Skeletal muscle satellite cell (primary cell): ENCODE measurements around the gene RYR2.

ENCODE experiments used
- H3K27me3 ChIP-seq: 2 replicates; pipeline ENCODE4 v1.7.0; 2013; ENCODE audit warnings: low read length; ENCODE audit not compliant: control insufficient read depth, insufficient read depth
- H3K36me3 ChIP-seq: 2 replicates; pipeline ENCODE4 v1.7.0; 2013; ENCODE audit warnings: mild to moderate bottlenecking, control low read depth, low read length; ENCODE audit not compliant: insufficient read depth
- H3K4me1 ChIP-seq: 2 replicates; pipeline ENCODE4 v1.7.0; 2013; ENCODE audit warnings: low read length; ENCODE audit not compliant: control insufficient read depth, insufficient read depth
- H3K4me2 ChIP-seq: 2 replicates; pipeline ENCODE4 v1.7.0; 2013; ENCODE audit warnings: mild to moderate bottlenecking, low read length
- H3K4me3 ChIP-seq: 2 replicates; pipeline ENCODE4 v1.7.0; 2013; ENCODE audit warnings: low read length
- H3K9ac ChIP-seq: 2 replicates; pipeline ENCODE4 v1.7.0; 2013; ENCODE audit warnings: mild to moderate bottlenecking, low read depth, low read length, moderate library complexity
- H3K9me3 ChIP-seq: replicated peaks from 2 replicates; pipeline ENCODE4 v1.7.0; 2013; ENCODE audit warnings: mild to moderate bottlenecking, control low read depth, low read length

RYR2 gene

DNA sequence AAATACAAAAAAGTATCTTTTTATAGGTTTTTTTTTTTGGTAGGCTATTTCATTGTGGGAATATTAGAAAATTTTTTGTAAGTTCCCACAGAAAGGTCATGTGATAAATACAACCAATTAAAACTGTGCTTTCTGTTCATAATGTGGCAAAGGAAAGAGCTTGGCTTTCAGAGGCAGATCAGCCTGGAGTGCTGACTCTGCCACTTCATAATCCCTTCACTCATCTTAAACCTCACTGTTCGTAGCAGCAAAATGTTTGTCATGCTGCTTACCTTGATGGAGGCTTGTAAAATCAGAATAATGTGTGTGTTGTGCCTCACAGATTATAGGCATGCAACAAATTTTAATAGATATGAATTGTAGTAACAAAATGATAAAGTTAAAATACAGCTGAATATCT lies 671.9 kb downstream of the RYR2 start:
- Histone ChIP-seq H3K36me3 (no peaks in the 10 kb centered on the region), H3K9ac (no peak overlapping the region)

DNA sequence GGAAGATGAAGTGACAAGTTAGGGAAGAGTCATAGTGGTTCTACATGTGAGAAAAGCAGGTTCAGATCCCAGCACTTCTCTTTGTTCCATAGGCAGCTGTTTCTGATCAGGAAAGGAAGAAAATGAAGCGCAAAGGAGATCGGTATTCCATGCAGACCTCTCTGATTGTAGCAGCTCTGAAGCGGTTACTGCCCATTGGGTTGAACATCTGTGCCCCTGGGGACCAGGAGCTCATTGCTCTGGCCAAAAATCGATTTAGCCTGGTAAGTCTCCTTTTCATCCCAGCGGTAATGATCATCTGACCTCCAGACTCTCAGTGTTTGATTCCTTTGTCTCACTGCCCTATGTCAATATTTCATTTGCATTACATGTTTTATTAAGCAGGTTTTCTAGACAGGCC lies 675.1 kb downstream of the RYR2 start:
- Histone ChIP-seq H3K4me3 (no peak overlapping the region), H3K4me2 (no peak overlapping the region), H3K9me3 (no peaks in the 10 kb centered on the region), H3K27me3 (no peaks in the 10 kb centered on the region), H3K9ac (no peak overlapping the region), H3K36me3 (no peaks in the 10 kb centered on the region), H3K4me1 (no peaks in the 10 kb centered on the region)

More for the DNA sequence above, 671.9 kb downstream of the RYR2 start:
- Histone ChIP-seq H3K9me3 (no peaks in the 10 kb centered on the region), H3K27me3 (no peaks in the 10 kb centered on the region), H3K4me1 (no peaks in the 10 kb centered on the region), H3K4me3 (no peak overlapping the region), H3K4me2 (no peak overlapping the region)

DNA sequence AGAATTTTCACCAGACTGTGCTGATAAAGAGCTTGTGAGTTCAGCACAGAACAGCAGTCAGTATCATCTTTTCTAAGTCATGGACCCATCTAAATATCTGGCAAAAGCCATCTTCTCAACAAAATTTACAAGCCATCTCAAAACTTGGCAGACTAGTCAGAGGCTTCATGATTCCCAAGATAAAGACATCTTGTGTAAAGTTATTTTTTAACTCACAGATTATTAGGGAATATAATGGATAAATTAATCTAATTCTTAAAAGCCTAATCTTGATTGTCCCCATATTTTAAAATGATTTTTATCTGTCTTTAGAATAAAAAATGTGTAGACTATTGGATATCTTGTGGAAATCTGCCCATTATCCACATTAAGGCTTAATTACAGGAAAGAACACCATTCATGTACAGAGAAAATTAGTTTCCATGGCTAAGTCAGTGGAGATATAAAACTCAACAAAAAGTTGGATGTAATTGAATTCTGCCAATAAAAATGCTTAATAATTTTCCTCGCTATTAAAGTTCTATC lies 688.9 kb downstream of the RYR2 start:
- no peak overlapping the region for H3K9ac ChIP-seq
- H3K4me1 ChIP-seq = no peaks in the 10 kb centered on the region
- no peaks in the 10 kb centered on the region for H3K27me3 ChIP-seq
- H3K4me2 ChIP-seq = no peak overlapping the region
- H3K9me3 ChIP-seq = no peaks in the 10 kb centered on the region
- H3K36me3 ChIP-seq = no peaks in the 10 kb centered on the region
- H3K4me3 ChIP-seq = no peak overlapping the region

DNA sequence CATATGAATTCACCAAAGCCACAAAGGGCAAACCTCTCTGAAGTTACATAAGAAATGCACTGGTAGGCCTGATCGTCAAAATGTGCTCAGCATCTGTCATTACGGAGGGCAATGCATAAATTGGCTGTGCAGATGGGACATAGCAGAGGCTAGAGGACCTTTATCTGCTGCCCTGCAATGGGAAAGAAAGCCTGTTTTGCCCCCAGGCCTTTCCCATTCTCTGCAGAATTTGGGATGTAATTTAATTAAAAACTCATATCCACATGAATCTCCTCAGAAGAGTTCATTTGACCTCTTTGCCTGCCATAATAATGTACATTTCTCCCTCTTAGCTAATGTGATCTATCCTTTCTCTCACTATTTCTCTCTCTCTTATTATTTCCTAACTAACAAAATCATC lies 690.7 kb downstream of the RYR2 start:
- no peak overlapping the region for H3K4me3 ChIP-seq
- H3K36me3 ChIP-seq = no peaks in the 10 kb centered on the region
- no peaks in the 10 kb centered on the region for H3K4me1 ChIP-seq
- H3K27me3 ChIP-seq = no peaks in the 10 kb centered on the region
- H3K9me3 ChIP-seq = no peaks in the 10 kb centered on the region
- no peak overlapping the region for H3K4me2 ChIP-seq
- no peak overlapping the region for H3K9ac ChIP-seq

DNA sequence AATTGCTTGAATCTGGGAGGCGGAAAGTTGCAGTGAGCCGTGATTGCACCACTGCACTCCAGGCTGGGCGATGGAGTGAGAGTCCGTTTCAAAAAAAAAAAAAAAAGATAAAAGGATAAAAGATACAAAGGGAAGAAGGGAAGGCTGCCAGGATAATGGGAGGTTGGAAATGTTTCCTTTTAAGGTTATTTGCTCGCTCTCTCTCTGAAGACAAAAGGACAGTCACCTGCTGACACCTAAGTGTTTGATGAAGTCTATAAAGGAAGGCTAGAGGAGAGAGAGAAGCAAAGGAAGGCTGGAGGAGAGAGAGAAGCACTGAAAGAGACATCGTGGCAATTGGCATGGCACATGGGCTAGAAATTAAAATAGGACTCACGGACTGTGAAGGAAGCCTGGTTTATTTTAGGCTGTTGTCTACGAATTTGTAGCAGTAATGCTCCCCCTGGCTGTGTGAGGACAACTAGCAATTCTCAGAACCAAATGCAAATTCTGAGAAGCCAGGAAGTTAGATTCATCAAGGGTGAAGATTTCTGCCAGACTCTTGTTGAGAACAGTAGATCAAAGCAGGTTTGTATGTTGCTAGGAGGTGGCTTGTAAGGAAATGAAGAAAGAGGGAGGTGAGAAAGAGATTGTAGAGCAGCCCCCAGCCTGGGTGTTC lies 694.5 kb downstream of the RYR2 start:
- H3K4me3 ChIP-seq = no peak overlapping the region
- no peak overlapping the region for H3K4me2 ChIP-seq
- no peaks in the 10 kb centered on the region for H3K27me3 ChIP-seq
- no peaks in the 10 kb centered on the region for H3K4me1 ChIP-seq
- no peak overlapping the region for H3K9ac ChIP-seq
- no peaks in the 10 kb centered on the region for H3K36me3 ChIP-seq
- no peaks in the 10 kb centered on the region for H3K9me3 ChIP-seq

DNA sequence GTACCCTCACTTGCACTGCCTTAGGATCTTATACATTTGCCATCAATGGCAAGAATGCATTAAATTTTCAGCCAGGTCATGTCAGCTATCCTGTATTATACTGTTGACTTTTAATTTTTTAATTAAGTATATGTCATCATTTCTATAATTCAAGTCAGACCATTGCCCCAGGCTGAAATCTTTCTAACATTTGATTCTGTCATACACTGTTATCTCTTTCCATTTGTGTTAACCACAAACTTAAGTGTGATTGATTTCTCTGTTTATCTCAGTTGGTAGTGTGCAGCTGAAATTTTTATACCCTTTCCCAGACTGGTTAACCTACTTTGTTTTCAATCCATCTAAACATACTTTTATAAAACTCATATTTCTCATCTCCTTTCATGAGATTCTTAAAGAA lies 695.5 kb downstream of the RYR2 start:
- Histone ChIP-seq H3K4me1 (no peaks in the 10 kb centered on the region), H3K9me3 (no peaks in the 10 kb centered on the region), H3K9ac (no peak overlapping the region), H3K36me3 (no peaks in the 10 kb centered on the region), H3K27me3 (no peaks in the 10 kb centered on the region), H3K4me2 (no peak overlapping the region), H3K4me3 (no peak overlapping the region)

DNA sequence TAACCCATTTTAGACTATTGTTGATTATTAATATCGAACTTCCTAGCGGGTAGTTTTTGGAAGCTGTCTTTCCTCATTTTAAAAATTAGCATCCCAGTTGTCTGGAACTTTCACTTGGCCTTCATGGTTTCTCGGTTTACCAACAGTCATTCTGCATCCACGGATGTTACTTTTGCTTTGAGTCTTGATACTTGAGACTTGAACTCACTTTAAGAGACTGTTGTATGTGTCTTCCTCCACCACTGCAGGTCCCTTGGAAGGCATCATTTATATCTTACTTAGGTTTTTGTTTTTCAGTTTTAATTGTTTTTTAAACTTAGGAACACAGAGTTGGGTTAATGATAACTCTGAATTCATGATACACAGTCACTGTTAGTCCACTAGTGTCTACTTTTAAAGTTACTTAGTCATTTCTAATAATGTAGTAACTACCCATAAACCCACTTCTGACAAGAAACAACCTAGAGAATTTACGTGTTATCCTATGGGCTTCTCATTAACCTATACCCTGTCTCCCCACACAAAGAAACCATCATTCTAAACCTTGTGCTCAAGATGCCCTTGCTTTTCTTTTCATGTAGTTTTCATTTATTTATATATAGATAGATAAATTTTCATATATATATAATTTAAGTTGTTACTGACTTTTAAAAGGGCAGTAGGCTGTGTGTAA lies 696.1 kb downstream of the RYR2 start:
- Histone ChIP-seq H3K4me1 (no peaks in the 10 kb centered on the region), H3K27me3 (no peaks in the 10 kb centered on the region), H3K9me3 (no peaks in the 10 kb centered on the region), H3K9ac (no peak overlapping the region), H3K4me2 (no peak overlapping the region), H3K36me3 (no peaks in the 10 kb centered on the region), H3K4me3 (no peak overlapping the region)

DNA sequence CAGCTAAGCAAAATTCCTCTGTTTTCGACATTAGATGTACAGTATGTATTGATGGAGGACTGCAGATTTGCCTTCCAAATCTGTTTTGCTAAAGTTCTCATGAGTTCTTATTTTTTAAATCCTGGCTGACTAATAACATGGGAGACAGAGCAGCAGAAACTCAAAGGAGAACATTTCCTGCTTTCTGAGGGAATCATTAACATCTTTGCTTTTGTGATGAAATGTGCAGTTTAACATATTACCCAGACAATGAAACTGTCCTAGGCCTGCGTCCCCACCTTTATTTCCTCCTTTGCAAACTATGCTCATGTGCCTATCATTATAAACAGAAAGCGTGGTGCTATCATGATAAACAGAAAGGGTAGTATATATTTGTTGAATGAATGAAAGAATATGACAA lies 698.9 kb downstream of the RYR2 start:
- Histone ChIP-seq H3K4me3 (no peak overlapping the region), H3K4me1 (no peaks in the 10 kb centered on the region), H3K9ac (no peak overlapping the region), H3K4me2 (no peak overlapping the region), H3K27me3 (no peaks in the 10 kb centered on the region), H3K36me3 (no peaks in the 10 kb centered on the region), H3K9me3 (no peaks in the 10 kb centered on the region)

DNA sequence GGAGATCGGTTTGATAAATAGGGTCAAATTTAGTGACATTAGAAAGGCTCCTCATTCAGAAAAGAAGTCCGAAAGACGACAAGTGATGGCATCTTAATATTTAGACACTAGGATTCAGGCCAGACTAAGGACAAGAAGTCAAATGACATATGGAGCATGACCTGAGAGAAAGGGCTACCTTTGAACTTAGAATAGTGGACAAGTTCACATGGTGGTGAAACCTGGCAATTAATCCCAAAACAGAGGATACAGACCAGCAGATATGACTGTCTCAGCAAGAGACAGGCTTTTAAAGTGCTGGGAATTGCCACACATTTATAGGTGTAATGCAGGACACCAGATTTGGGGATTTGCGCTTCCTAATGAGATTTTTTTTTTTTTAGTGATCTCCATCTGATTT lies 703.6 kb downstream of the RYR2 start:
- no peak overlapping the region for H3K4me2 ChIP-seq
- no peaks in the 10 kb centered on the region for H3K27me3 ChIP-seq
- no peaks in the 10 kb centered on the region for H3K4me1 ChIP-seq
- no peaks in the 10 kb centered on the region for H3K36me3 ChIP-seq
- H3K4me3 ChIP-seq = no peak overlapping the region
- no peaks in the 10 kb centered on the region for H3K9me3 ChIP-seq
- H3K9ac ChIP-seq = no peak overlapping the region

DNA sequence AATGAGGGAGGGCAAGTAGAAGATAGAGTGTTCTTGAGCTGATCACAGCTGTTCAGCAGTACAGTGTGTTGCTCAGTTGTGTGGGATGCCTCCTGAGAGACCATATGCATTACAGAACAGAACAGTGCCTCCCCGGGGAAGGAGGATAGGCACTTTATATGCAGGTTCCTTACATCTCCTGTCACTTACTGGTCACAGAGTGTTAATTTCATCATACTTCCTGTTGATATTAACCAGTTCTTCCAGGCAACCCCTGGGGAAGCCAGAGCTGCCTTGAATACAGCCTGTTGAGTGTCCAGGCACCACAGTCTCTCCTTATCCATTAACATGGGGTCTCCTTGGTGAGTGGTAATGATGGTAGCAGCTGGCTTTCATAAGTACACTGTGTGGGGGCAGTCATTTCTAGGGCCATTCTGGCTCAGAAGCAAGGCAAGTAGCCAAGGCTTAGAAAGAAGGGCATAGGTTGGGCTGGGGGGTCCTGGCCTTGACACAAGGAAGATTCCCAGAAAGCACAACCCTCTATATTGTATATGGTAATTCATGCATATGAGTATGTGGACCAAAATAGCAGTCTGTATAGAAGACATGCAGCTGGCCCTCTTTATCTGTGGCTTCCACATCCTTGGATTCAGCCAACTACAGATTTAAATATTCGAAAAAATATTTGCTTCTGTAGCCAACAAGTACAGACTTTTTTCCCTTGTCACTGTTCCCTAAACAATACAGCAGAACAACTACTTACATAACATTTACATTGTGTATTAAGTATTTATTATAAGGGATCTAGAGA lies 706.4 kb downstream of the RYR2 start:
- no peak overlapping the region for H3K9ac ChIP-seq
- no peaks in the 10 kb centered on the region for H3K9me3 ChIP-seq
- H3K36me3 ChIP-seq = no peaks in the 10 kb centered on the region
- H3K4me3 ChIP-seq = no peak overlapping the region
- H3K4me1 ChIP-seq = no peaks in the 10 kb centered on the region
- no peaks in the 10 kb centered on the region for H3K27me3 ChIP-seq
- no peak overlapping the region for H3K4me2 ChIP-seq

DNA sequence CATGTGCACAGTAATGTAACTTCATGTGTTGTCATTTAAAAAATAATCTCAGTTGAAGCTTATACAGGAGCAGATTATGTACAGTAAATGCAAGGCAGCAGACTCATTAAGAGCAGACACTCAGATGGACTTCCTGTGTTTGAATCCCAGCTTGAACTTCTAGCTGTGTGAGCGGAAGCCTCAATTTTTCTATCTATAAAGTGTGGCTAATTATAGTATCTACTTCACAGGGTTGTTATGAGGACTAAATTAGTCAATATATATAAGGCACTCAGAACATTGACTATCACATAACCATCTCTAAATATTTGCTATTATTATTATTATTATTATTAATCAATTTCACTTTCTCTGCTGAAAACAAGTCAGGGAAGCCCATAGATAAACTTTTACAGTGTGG lies 707.1 kb downstream of the RYR2 start:
- Histone ChIP-seq H3K4me1 (no peaks in the 10 kb centered on the region), H3K27me3 (no peaks in the 10 kb centered on the region), H3K36me3 (no peaks in the 10 kb centered on the region), H3K4me3 (no peak overlapping the region), H3K9me3 (no peaks in the 10 kb centered on the region), H3K4me2 (no peak overlapping the region), H3K9ac (no peak overlapping the region)
